DLD1 (cell line): Measurements from ENCODE around the gene WDR31.
"Not testable (repeated sequence)": the region's sequence is repeated elsewhere in the genome, so short reads cannot be mapped to it uniquely, and the experiment has no call there.

Experiments
- in situ Hi-C: cut with HindIII; loops from 2 replicates; pipeline ENCODE4 v1.10.0; 2017; ENCODE audit warnings: low sequenced_read_pairs

The WDR31 gene

GRCh38 chr9:113298924-113299770 lies 40.9 kb downstream of the WDR31 start:
- in situ Hi-C loops = no loop called here

GRCh38 chr9:113298311-113298710 lies 41.8 kb downstream of the WDR31 start:
- in situ Hi-C loops = no loop called here

- in situ Hi-C loops = no loop called here
These were observed 43.1 kb downstream of the WDR31 start for GRCh38 chr9:113296796-113297558.

GRCh38 chr9:113296247-113296646 lies 43.8 kb downstream of the WDR31 start:
- in situ Hi-C loops = not testable (repeated sequence)

- in situ Hi-C loops = no loop called here
These were observed 46.7 kb downstream of the WDR31 start for GRCh38 chr9:113293285-113293878.

- in situ Hi-C loops = no loop called here
These were observed 49.9 kb downstream of the WDR31 start for GRCh38 chr9:113290052-113290607.

- in situ Hi-C loops = no loop called here
These were observed 51.0 kb downstream of the WDR31 start for GRCh38 chr9:113289091-113289490.

- in situ Hi-C loops = no loop called here
These were observed 58.7 kb downstream of the WDR31 start for GRCh38 chr9:113281356-113281755.

GRCh38 chr9:113278840-113279239 lies 61.2 kb downstream of the WDR31 start:
- in situ Hi-C loops = no loop called here

GRCh38 chr9:113275157-113276131 lies 64.6 kb downstream of the WDR31 start, which contains the start of the genes CDC26 and PRPF4:
Gene CDC26 (minus strand): TSS chr9:113275572. CDS start chr9:113272507, 3,065 bp downstream.
Gene PRPF4 (plus strand): TSS chr9:113275658. CDS start chr9:113275744, 86 bp downstream.
- in situ Hi-C loops = no loop called here

GRCh38 chr9:113274474-113275156 lies 65.5 kb downstream of the WDR31 start:
- in situ Hi-C loops = no loop called here

GRCh38 chr9:113269871-113270270 lies 70.2 kb downstream of the WDR31 start:
- in situ Hi-C loops = no loop called here

- in situ Hi-C loops = no loop called here
These were observed 70.7 kb downstream of the WDR31 start for GRCh38 chr9:113269355-113269754.

- in situ Hi-C loops = no loop called here
These were observed 72.0 kb downstream of the WDR31 start for GRCh38 chr9:113267911-113268566.

GRCh38 chr9:113266174-113266573 lies 73.9 kb downstream of the WDR31 start:
- in situ Hi-C loops = no loop called here
